Vagina (tissue), 2 donors: ENCODE data around the gene LRRFIP1. TPM values are rescaled to one million over a fixed set of nuclear protein-coding genes. Genes with fewer than 3 reads are reported as not detected.
A peak's percentile ranks its signal among the peaks of the same experiment; 100 is the strongest.

Experiments used
- DNase-seq, 2 donors: peaks; one replicate each; pipeline ENCODE4 v3.0.0-alpha.2; 2017; ENCODE audit errors: extremely low spot score in 2 of 2
- H3K27ac ChIP-seq: fragments of 200-600 bp; sonication (generic); one replicate; pipeline ENCODE4 v1.5.1; 2019
- H3K27me3 ChIP-seq: fragments of 200-600 bp; sonication (generic); one replicate; pipeline ENCODE4 v1.5.1; 2019
- H3K36me3 ChIP-seq, 2 donors: fragments of 200-600 bp; sonication (generic); one replicate each; pipeline ENCODE4 v1.5.1; 2017 to 2019
- H3K4me1 ChIP-seq: fragments of 200-600 bp; sonication (generic); one replicate; pipeline ENCODE4 v1.5.1; 2019
- H3K4me3 ChIP-seq, 2 donors: fragments of 200-600 bp; sonication (generic); 1 replicate in 1 of 2; 2 replicates in 1 of 2; pipeline ENCODE4 v1.5.1; 2016 to 2019
- H3K9me3 ChIP-seq: fragments of 200-600 bp; sonication (generic); one replicate; pipeline ENCODE4 v1.5.1; 2019
- POLR2A ChIP-seq, 2 donors: fragments of 450-650 bp; IDR thresholded peaks; one replicate each; pipeline ENCODE4 v1.6.1; 2017; ENCODE audit warnings: antibody characterized with exemption in 2 of 2, mild to moderate bottlenecking in 2 of 2, moderate library complexity in 2 of 2
- POLR2AphosphoS5 ChIP-seq, 2 donors: sonication (generic); formaldehyde crosslinking; IDR thresholded peaks; one replicate each; pipeline ENCODE4 v1.9.0; 2017; ENCODE audit warnings: antibody characterized with exemption in 2 of 2, mild to moderate bottlenecking in 2 of 2, low read depth in 1 of 2; ENCODE audit not compliant: insufficient read depth in 1 of 2
- intact Hi-C: fragments of 100-400 bp; cut with DNase I; formaldehyde crosslinking; loops from one replicate; pipeline ENCODE4 v1.15.1; 2023
- total RNA-seq: library from RNA; depleted of rRNA; stranded (reverse); fragments of >200 nt; gene quantifications from one replicate; pipeline ENCODE4 v1.2.3, GENCODE V29; 2016
- TF ChIP-seq, protein P1 (sequence below), 3 experiments: fragments of 450-650 bp in 2 of 3; fragments of 200-600 bp in 1 of 3; sonication (generic) in 1 of 3; IDR thresholded peaks; one replicate each; pipeline ENCODE4 v1.5.1; 2017 to 2019; ENCODE audit warnings: antibody characterized with exemption in 3 of 3, mild to moderate bottlenecking in 2 of 3, moderate library complexity in 2 of 3

Gene LRRFIP1
- total RNA-seq, 1 donor from 2014 or later = 132 TPM

DNA sequence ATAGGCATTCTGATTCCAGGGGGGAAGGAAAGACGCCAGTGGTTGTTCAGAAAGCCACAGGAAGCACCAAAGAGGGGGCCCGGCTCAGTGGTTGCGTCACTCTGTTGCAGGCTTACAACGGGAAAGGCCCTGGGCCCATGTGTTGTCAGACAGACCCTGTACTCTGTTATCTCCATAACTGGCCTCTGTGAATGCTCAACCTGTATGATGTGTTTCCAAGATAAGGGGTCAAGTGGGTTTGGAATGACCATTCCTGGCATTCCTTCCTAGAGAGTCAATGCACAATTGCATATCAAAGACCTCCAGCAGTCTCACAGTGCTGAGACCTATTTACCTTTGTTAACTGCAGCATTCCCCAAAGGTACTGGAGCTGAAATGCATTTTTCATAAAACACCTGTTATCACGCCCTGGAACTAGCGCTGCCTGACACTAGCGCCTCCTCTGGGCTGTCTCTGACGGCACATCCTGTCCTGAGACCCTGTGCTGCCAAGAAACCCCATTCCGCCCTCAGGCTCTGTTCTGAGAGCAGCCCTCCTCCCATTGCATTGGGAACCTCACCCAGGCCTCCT is 13.2 kb upstream of the LRRFIP1 start:
- H3K9me3 ChIP-seq = no peaks in the 10 kb centered on the region
- no peak for DNase-seq
- H3K27me3 ChIP-seq = no peaks in the 10 kb centered on the region
- H3K4me3 ChIP-seq = no peak overlapping the region
- H3K4me1 ChIP-seq = peaks cover 37% of the 10 kb centered on the region
- intact Hi-C loops = no loop called here
- H3K27ac ChIP-seq = no peak overlapping the region
- no peak for TF ChIP-seq POLR2AphosphoS5 (IDR thresholded peaks at IDR 0.05; ENCODE audit: insufficient read depth in 1 of 2, low read depth in 1 of 2)
- TF ChIP-seq POLR2A (IDR thresholded peaks at IDR 0.05) = no peak
- TF ChIP-seq, protein P1, sequence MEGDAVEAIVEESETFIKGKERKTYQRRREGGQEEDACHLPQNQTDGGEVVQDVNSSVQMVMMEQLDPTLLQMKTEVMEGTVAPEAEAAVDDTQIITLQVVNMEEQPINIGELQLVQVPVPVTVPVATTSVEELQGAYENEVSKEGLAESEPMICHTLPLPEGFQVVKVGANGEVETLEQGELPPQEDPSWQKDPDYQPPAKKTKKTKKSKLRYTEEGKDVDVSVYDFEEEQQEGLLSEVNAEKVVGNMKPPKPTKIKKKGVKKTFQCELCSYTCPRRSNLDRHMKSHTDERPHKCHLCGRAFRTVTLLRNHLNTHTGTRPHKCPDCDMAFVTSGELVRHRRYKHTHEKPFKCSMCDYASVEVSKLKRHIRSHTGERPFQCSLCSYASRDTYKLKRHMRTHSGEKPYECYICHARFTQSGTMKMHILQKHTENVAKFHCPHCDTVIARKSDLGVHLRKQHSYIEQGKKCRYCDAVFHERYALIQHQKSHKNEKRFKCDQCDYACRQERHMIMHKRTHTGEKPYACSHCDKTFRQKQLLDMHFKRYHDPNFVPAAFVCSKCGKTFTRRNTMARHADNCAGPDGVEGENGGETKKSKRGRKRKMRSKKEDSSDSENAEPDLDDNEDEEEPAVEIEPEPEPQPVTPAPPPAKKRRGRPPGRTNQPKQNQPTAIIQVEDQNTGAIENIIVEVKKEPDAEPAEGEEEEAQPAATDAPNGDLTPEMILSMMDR (IDR thresholded peaks at IDR 0.05) = no peak
- H3K36me3 ChIP-seq = no peaks in the 10 kb centered on the region

- no peaks in the 10 kb centered on the region for H3K9me3 ChIP-seq
- H3K4me3 ChIP-seq = no peak overlapping the region
- H3K4me1 ChIP-seq = peaks cover 37% of the 10 kb centered on the region
- H3K36me3 ChIP-seq = no peaks in the 10 kb centered on the region
- no peaks in the 10 kb centered on the region for H3K27me3 ChIP-seq
- TF ChIP-seq, protein P1 (IDR thresholded peaks at IDR 0.05) = no peak
- TF ChIP-seq POLR2AphosphoS5 (IDR thresholded peaks at IDR 0.05; ENCODE audit: insufficient read depth in 1 of 2, low read depth in 1 of 2) (no peak), POLR2A (IDR thresholded peaks at IDR 0.05) (no peak)
- peak overlapping the region; percentile 77 for H3K27ac ChIP-seq
- no peak for DNase-seq
- intact Hi-C loops = no loop called here
Observed at GRCh38 chr2:237615631-237616249, 11.6 kb upstream of the LRRFIP1 start.

- H3K9me3 ChIP-seq = no peaks in the 10 kb centered on the region
- no peak for TF ChIP-seq POLR2A (IDR thresholded peaks at IDR 0.05)
- TF ChIP-seq POLR2AphosphoS5 (IDR thresholded peaks at IDR 0.05; ENCODE audit: insufficient read depth in 1 of 2, low read depth in 1 of 2) = no peak
- TF ChIP-seq, protein P1 (IDR thresholded peaks at IDR 0.05) = no peak
- intact Hi-C loops = no loop called here
Observed at GRCh38 chr2:237616373-237616733, 11.0 kb upstream of the LRRFIP1 start.

GRCh38 chr2:237616734-237617586 is 10.4 kb upstream of the LRRFIP1 start:
- intact Hi-C loops = no loop called here
- H3K27ac ChIP-seq = peak overlapping the region; percentile 77
- H3K4me3 ChIP-seq = no peak overlapping the region
- H3K9me3 ChIP-seq = no peaks in the 10 kb centered on the region
- DNase-seq = no peak
- no peaks in the 10 kb centered on the region for H3K36me3 ChIP-seq
- TF ChIP-seq POLR2AphosphoS5 (IDR thresholded peaks at IDR 0.05; ENCODE audit: insufficient read depth in 1 of 2, low read depth in 1 of 2) (peak in 1 of 2 donors; percentile 89), POLR2A (IDR thresholded peaks at IDR 0.05) (no peak)
- TF ChIP-seq, protein P1 (IDR thresholded peaks at IDR 0.05) = no peak
- H3K4me1 ChIP-seq = peaks cover 37% of the 10 kb centered on the region
- H3K27me3 ChIP-seq = no peaks in the 10 kb centered on the region

More at GRCh38 chr2:237616373-237616733, 11.0 kb upstream of the LRRFIP1 start:
- no peak overlapping the region for H3K4me3 ChIP-seq
- DNase-seq = no peak
- H3K36me3 ChIP-seq = no peaks in the 10 kb centered on the region
- peaks cover 37% of the 10 kb centered on the region for H3K4me1 ChIP-seq
- H3K27me3 ChIP-seq = no peaks in the 10 kb centered on the region
- peak overlapping the region; percentile 77 for H3K27ac ChIP-seq
